Breast epithelium (tissue), 3 donors: Measurements from ENCODE around the gene NEGR1.

ENCODE experiments used
- POLR2A ChIP-seq: fragments of 450-650 bp; IDR thresholded peaks from one replicate; pipeline ENCODE4 v1.6.1; 2016; ENCODE audit warnings: antibody characterized with exemption, mild to moderate bottlenecking, moderate library complexity
- POLR2AphosphoS5 ChIP-seq, 3 donors: sonication (generic); formaldehyde crosslinking; IDR thresholded peaks; one replicate each; pipeline ENCODE4 v1.6.1; 2017; ENCODE audit warnings: antibody characterized with exemption in 3 of 3
- TF ChIP-seq, protein P1 (sequence below), 3 donors: fragments of 450-650 bp; IDR thresholded peaks; one replicate each; pipeline ENCODE4 v1.5.1; 2016 to 2017; ENCODE audit warnings: antibody characterized with exemption in 3 of 3, mild to moderate bottlenecking in 3 of 3, moderate library complexity in 3 of 3

DNA sequence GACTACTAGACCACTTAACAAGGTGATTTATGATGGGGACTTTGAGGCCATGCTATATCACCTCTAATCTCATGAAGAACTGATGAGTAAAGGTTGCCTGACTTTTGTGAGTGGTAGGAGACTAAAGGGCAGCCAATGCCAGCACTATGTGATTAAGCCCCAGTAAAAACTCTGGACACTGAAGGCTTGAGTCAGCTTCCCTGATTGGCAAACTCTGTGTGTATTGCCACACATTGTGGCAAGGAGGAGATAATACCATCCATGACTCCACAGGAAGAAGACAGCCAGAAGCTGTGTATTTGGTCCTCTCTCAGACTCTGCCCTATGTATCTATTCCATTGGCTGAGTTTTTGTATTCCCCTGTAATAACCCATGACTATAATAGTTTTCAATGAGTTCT, 788.2 kb downstream of the NEGR1 start:
- TF ChIP-seq POLR2AphosphoS5 (IDR thresholded peaks at IDR 0.05) (no peak), POLR2A (no peak)
- TF ChIP-seq, protein P1, sequence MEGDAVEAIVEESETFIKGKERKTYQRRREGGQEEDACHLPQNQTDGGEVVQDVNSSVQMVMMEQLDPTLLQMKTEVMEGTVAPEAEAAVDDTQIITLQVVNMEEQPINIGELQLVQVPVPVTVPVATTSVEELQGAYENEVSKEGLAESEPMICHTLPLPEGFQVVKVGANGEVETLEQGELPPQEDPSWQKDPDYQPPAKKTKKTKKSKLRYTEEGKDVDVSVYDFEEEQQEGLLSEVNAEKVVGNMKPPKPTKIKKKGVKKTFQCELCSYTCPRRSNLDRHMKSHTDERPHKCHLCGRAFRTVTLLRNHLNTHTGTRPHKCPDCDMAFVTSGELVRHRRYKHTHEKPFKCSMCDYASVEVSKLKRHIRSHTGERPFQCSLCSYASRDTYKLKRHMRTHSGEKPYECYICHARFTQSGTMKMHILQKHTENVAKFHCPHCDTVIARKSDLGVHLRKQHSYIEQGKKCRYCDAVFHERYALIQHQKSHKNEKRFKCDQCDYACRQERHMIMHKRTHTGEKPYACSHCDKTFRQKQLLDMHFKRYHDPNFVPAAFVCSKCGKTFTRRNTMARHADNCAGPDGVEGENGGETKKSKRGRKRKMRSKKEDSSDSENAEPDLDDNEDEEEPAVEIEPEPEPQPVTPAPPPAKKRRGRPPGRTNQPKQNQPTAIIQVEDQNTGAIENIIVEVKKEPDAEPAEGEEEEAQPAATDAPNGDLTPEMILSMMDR (IDR thresholded peaks at IDR 0.05) = no peak
